Progenitor cell of endocrine pancreas (in vitro differentiated cells): ENCODE results near the gene DISP3. TPM values are rescaled to one million over a fixed set of nuclear protein-coding genes. Genes with fewer than 3 reads are reported as not detected.

Experiments used
- DNase-seq: peaks from one replicate; pipeline ENCODE4 v3.0.0; 2021; ENCODE audit warnings: low spot score; ENCODE audit not compliant: unreplicated experiment
- H3K27ac Mint-ChIP-seq: 2 replicates; pipeline ENCODE4 v1.8.0; 2021; ENCODE audit warnings: mild to moderate bottlenecking, moderate library complexity, mixed read lengths
- H3K27me3 Mint-ChIP-seq: 2 replicates; pipeline ENCODE4 v1.8.0; 2021; ENCODE audit warnings: mixed read lengths
- H3K36me3 Mint-ChIP-seq: 2 replicates; pipeline ENCODE4 v1.8.0; 2022; ENCODE audit warnings: mixed read lengths; ENCODE audit not compliant: insufficient read depth
- H3K4me1 Mint-ChIP-seq: 2 replicates; pipeline ENCODE4 v1.8.0; 2021; ENCODE audit warnings: low read depth, mixed read lengths
- H3K4me3 Mint-ChIP-seq: 2 replicates; pipeline ENCODE4 v1.8.0; 2021; ENCODE audit warnings: low read depth, mild to moderate bottlenecking, moderate library complexity, mixed read lengths
- H3K9me3 Mint-ChIP-seq: 2 replicates; pipeline ENCODE4 v1.8.0; 2021; ENCODE audit warnings: low read depth, mixed read lengths
- CTCF ChIP-seq: fragments of 200-600 bp; sonication (generic); IDR thresholded peaks from one replicate; pipeline ENCODE4 v1.5.0; 2021; ENCODE audit warnings: antibody characterized with exemption, mild to moderate bottlenecking; ENCODE audit not compliant: unreplicated experiment
- total RNA-seq: library from RNA; stranded (reverse); gene quantifications from 2 replicates; pipeline ENCODE4 v1.2.1, GENCODE V29; 2021

DISP3 gene
- total RNA-seq, 1 donor from 2014 or later: 5.4 TPM

- no peaks in the 10 kb centered on the region for H3K36me3 Mint-ChIP-seq
- H3K27ac Mint-ChIP-seq: no peak overlapping the region
- TF ChIP-seq CTCF: no peak
- H3K4me3 Mint-ChIP-seq: no peak overlapping the region
- H3K9me3 Mint-ChIP-seq: no peaks in the 10 kb centered on the region
- no peak for DNase-seq
- no peaks in the 10 kb centered on the region for H3K4me1 Mint-ChIP-seq
- no peaks in the 10 kb centered on the region for H3K27me3 Mint-ChIP-seq
Measured at GRCh38 chr1:11535316-11535715, 56.4 kb downstream of the DISP3 start.

GRCh38 chr1:11535761-11536572 is 57.0 kb downstream of the DISP3 start:
- no peak for TF ChIP-seq CTCF
- H3K27me3 Mint-ChIP-seq: peaks cover 6% of the 10 kb centered on the region
- no peaks in the 10 kb centered on the region for H3K4me1 Mint-ChIP-seq
- no peaks in the 10 kb centered on the region for H3K36me3 Mint-ChIP-seq
- H3K9me3 Mint-ChIP-seq: no peaks in the 10 kb centered on the region
- H3K4me3 Mint-ChIP-seq: no peak overlapping the region
- DNase-seq: no peak
- H3K27ac Mint-ChIP-seq: no peak overlapping the region

- no peak for TF ChIP-seq CTCF
- H3K4me3 Mint-ChIP-seq: no peak overlapping the region
- no peak for DNase-seq
- H3K4me1 Mint-ChIP-seq: no peaks in the 10 kb centered on the region
- H3K9me3 Mint-ChIP-seq: no peaks in the 10 kb centered on the region
- H3K36me3 Mint-ChIP-seq: no peaks in the 10 kb centered on the region
- peaks cover 12% of the 10 kb centered on the region for H3K27me3 Mint-ChIP-seq
- H3K27ac Mint-ChIP-seq: no peak overlapping the region
Measured at GRCh38 chr1:11536573-11537379, 57.8 kb downstream of the DISP3 start.

GRCh38 chr1:11537380-11537764 is 58.4 kb downstream of the DISP3 start:
- Mint-ChIP-seq H3K4me1 (no peaks in the 10 kb centered on the region), H3K36me3 (no peaks in the 10 kb centered on the region), H3K27me3 (peaks cover 15% of the 10 kb centered on the region), H3K9me3 (no peaks in the 10 kb centered on the region), H3K4me3 (no peak overlapping the region), H3K27ac (no peak overlapping the region)
- no peak for TF ChIP-seq CTCF
- no peak for DNase-seq

GRCh38 chr1:11537854-11538591 is 59.1 kb downstream of the DISP3 start:
- Mint-ChIP-seq H3K9me3 (no peaks in the 10 kb centered on the region), H3K27me3 (peaks cover 16% of the 10 kb centered on the region), H3K4me3 (no peak overlapping the region), H3K27ac (no peak overlapping the region), H3K36me3 (no peaks in the 10 kb centered on the region), H3K4me1 (no peaks in the 10 kb centered on the region)
- TF ChIP-seq CTCF: no peak
- no peak for DNase-seq
